ENCODE measurements around the gene CADM2.

DNA sequence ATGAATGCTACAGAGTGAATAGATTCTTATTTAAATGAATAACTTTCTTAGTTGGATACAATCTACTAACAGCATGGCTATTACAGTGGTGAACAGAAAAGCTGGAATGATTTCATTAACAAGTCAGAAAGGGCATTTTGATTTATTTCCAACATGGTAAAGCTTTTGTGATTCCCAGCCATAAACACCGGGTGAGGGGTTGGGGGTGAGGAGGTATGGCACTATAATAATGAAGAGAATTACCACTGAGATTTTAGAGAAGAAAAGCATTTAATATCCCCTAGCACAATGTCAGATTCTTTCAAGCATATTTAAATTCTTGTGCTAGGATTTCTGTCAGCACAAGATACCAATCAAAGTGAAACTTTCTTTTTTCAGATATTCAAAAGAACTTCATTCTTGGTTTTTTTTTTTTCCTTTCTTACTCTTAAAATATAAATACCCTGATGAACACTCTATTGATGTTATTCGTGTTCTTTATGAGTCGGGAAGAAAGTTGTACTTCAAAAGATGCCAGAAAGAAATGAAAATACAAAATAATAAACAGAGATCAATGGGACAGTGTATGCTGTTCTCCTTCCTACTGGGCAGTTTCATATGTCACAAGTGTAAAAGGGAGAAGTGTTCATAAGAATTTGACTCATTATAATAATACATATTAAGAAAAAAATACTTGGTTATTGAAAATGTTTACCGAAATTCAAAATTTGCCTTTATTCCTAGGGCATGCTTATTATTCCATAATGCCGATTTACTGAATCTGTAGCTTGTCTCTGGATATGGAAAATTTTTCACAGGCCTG, 522.8 kb downstream of the CADM2 start:
- TF ChIP-seq, protein P1, sequence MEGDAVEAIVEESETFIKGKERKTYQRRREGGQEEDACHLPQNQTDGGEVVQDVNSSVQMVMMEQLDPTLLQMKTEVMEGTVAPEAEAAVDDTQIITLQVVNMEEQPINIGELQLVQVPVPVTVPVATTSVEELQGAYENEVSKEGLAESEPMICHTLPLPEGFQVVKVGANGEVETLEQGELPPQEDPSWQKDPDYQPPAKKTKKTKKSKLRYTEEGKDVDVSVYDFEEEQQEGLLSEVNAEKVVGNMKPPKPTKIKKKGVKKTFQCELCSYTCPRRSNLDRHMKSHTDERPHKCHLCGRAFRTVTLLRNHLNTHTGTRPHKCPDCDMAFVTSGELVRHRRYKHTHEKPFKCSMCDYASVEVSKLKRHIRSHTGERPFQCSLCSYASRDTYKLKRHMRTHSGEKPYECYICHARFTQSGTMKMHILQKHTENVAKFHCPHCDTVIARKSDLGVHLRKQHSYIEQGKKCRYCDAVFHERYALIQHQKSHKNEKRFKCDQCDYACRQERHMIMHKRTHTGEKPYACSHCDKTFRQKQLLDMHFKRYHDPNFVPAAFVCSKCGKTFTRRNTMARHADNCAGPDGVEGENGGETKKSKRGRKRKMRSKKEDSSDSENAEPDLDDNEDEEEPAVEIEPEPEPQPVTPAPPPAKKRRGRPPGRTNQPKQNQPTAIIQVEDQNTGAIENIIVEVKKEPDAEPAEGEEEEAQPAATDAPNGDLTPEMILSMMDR (IDR thresholded peaks at IDR 0.05; ENCODE audit: poor library complexity, severe bottlenecking): no peak
- no peak for TF ChIP-seq RAD21 (conservative IDR thresholded peaks at IDR 0.05)

Data from neural cell (in vitro differentiated cells).